NT2/D1 (cell line): ENCODE measurements around the gene PLAAT3.

ENCODE experiments used
- DNase-seq: peaks from one replicate; pipeline ENCODE4 v3.0.0-alpha.2; 2011; ENCODE audit warnings: low read depth, low spot score
- H3K27me3 ChIP-seq: 2 replicates; pipeline ENCODE4 v1.6.0; 2011; ENCODE audit warnings: mild to moderate bottlenecking; ENCODE audit not compliant: insufficient read length, insufficient read depth
- H3K36me3 ChIP-seq: 2 replicates; pipeline ENCODE4 v1.6.1; 2011; ENCODE audit warnings: mild to moderate bottlenecking, low read length, mixed read lengths; ENCODE audit not compliant: insufficient read depth, insufficient read length
- H3K4me1 ChIP-seq: 2 replicates; pipeline ENCODE4 v1.5.1; 2011; ENCODE audit not compliant: insufficient read depth, insufficient read length
- H3K4me3 ChIP-seq: 2 replicates; pipeline ENCODE4 v1.5.1; 2011; ENCODE audit warnings: low read depth; ENCODE audit not compliant: insufficient read length
- H3K9ac ChIP-seq: 2 replicates; pipeline ENCODE4 v1.6.0; 2011; ENCODE audit warnings: low read depth; ENCODE audit not compliant: insufficient read length
- H3K9me3 ChIP-seq: 2 replicates; pipeline ENCODE4 v1.5.1; 2011; ENCODE audit warnings: mild to moderate bottlenecking, low read length; ENCODE audit not compliant: insufficient read depth
- SUZ12 ChIP-seq: IDR thresholded peaks from 2 replicates; pipeline ENCODE4 v1.6.1; 2011; ENCODE audit not compliant: insufficient read length, insufficient read depth; ENCODE audit errors: extremely low read depth
- YY1 ChIP-seq: IDR thresholded peaks from 2 replicates; pipeline ENCODE4 v1.6.1; 2011; ENCODE audit not compliant: insufficient read length, insufficient read depth
- ZNF274 ChIP-seq: IDR thresholded peaks from 2 replicates; pipeline ENCODE4 v1.6.1; 2011; ENCODE audit warnings: mild to moderate bottlenecking, low read depth, low read length

Gene PLAAT3

GRCh38 chr11:63563201-63564055 is 50.8 kb downstream of the PLAAT3 start, which contains the start of gene PLAAT2:
Gene PLAAT2 (minus strand): TSS chr11:63563379. CDS start chr11:63563324, 55 bp downstream.
- DNase-seq: no peak
- H3K9me3 ChIP-seq: no peaks in the 10 kb centered on the region
- no peak within 1 kb of the TSS for H3K9ac ChIP-seq
- peaks cover 2% of the 10 kb centered on the region for H3K4me1 ChIP-seq
- H3K27me3 ChIP-seq: no peaks in the 10 kb centered on the region
- no peak within 1 kb of the TSS for H3K4me3 ChIP-seq
- TF ChIP-seq ZNF274 (no peak), YY1 (no peak), SUZ12 (no peak)
- H3K36me3 ChIP-seq: no peaks in the 10 kb centered on the region

GRCh38 chr11:63560506-63561180 is 53.6 kb downstream of the PLAAT3 start:
- TF ChIP-seq ZNF274 (no peak), YY1 (no peak), SUZ12 (no peak)
- no peaks in the 10 kb centered on the region for H3K9me3 ChIP-seq
- peaks cover 5% of the 10 kb centered on the region for H3K4me1 ChIP-seq
- no peak overlapping the region for H3K4me3 ChIP-seq
- no peak overlapping the region for H3K9ac ChIP-seq
- no peaks in the 10 kb centered on the region for H3K36me3 ChIP-seq
- no peaks in the 10 kb centered on the region for H3K27me3 ChIP-seq
- no peak for DNase-seq

- Histone ChIP-seq H3K36me3 (no peaks in the 10 kb centered on the region), H3K4me3 (no peak overlapping the region), H3K9me3 (no peaks in the 10 kb centered on the region), H3K4me1 (peaks cover 9% of the 10 kb centered on the region), H3K9ac (no peak overlapping the region), H3K27me3 (no peaks in the 10 kb centered on the region)
- TF ChIP-seq ZNF274 (no peak), YY1 (no peak), SUZ12 (no peak)
- DNase-seq: no peak
These were observed 55.6 kb downstream of the PLAAT3 start for GRCh38 chr11:63558459-63559157.

- H3K9me3 ChIP-seq: no peaks in the 10 kb centered on the region
- no peak overlapping the region for H3K9ac ChIP-seq
- peaks cover 15% of the 10 kb centered on the region for H3K4me1 ChIP-seq
- no peaks in the 10 kb centered on the region for H3K27me3 ChIP-seq
- TF ChIP-seq SUZ12 (no peak), YY1 (no peak), ZNF274 (no peak)
- no peaks in the 10 kb centered on the region for H3K36me3 ChIP-seq
- DNase-seq: no peak
- no peak overlapping the region for H3K4me3 ChIP-seq
These were observed 56.7 kb downstream of the PLAAT3 start for GRCh38 chr11:63557570-63557969.

GRCh38 chr11:63556404-63557013 is 57.7 kb downstream of the PLAAT3 start:
- DNase-seq: no peak
- Histone ChIP-seq H3K9me3 (no peaks in the 10 kb centered on the region), H3K27me3 (no peaks in the 10 kb centered on the region), H3K4me3 (no peak overlapping the region), H3K36me3 (no peaks in the 10 kb centered on the region), H3K4me1 (peaks cover 15% of the 10 kb centered on the region), H3K9ac (no peak overlapping the region)
- TF ChIP-seq YY1 (no peak), SUZ12 (no peak), ZNF274 (no peak)

- no peaks in the 10 kb centered on the region for H3K27me3 ChIP-seq
- H3K4me3 ChIP-seq: no peak overlapping the region
- H3K4me1 ChIP-seq: peaks cover 13% of the 10 kb centered on the region
- H3K36me3 ChIP-seq: no peaks in the 10 kb centered on the region
- DNase-seq: no peak
- H3K9ac ChIP-seq: no peak overlapping the region
- H3K9me3 ChIP-seq: no peaks in the 10 kb centered on the region; the same call in 1 of the 2 replicates
- TF ChIP-seq ZNF274 (no peak), SUZ12 (no peak), YY1 (no peak)
These were observed 59.4 kb downstream of the PLAAT3 start for GRCh38 chr11:63554877-63555223.

GRCh38 chr11:63553759-63554158 is 60.5 kb downstream of the PLAAT3 start:
- no peak for DNase-seq
- H3K9me3 ChIP-seq: no peaks in the 10 kb centered on the region; the same call in 1 of the 2 replicates
- H3K9ac ChIP-seq: no peak overlapping the region
- H3K4me1 ChIP-seq: peaks cover 13% of the 10 kb centered on the region
- no peak overlapping the region for H3K4me3 ChIP-seq
- no peaks in the 10 kb centered on the region for H3K36me3 ChIP-seq
- no peaks in the 10 kb centered on the region for H3K27me3 ChIP-seq
- no peak for TF ChIP-seq ZNF274
- TF ChIP-seq YY1: no peak
- no peak for TF ChIP-seq SUZ12
